Activated naive CD8-positive, alpha-beta T cell treated with anti-CD3 and anti-CD28 coated beads, Interleukin-2, amount 50 U/mL, for 16 hours (primary cell): ENCODE measurements around the gene BCAM.

ENCODE experiments used
- DNase-seq: peaks from one replicate; pipeline ENCODE4 v3.0.0-alpha.2; 2020; ENCODE audit warnings: low read depth, low spot score

Gene BCAM

GRCh38 chr19:44792281-44792680 is 16.6 kb upstream of the BCAM start:
- no peak for DNase-seq

GRCh38 chr19:44794610-44795009 is 14.3 kb upstream of the BCAM start:
- DNase-seq: no peak

- no peak for DNase-seq
Measured at GRCh38 chr19:44795398-44795987, 13.4 kb upstream of the BCAM start.

- no peak for DNase-seq
Measured at GRCh38 chr19:44796701-44797115, 12.2 kb upstream of the BCAM start.

- no peak for DNase-seq
Measured at GRCh38 chr19:44799627-44800346, 9.1 kb upstream of the BCAM start.

GRCh38 chr19:44800461-44800860 is 8.4 kb upstream of the BCAM start:
- peak; percentile 62 for DNase-seq

- DNase-seq: no peak
Measured at GRCh38 chr19:44803442-44804428, 5.2 kb upstream of the BCAM start.

GRCh38 chr19:44806291-44806690 is 2.6 kb upstream of the BCAM start:
- DNase-seq: no peak

GRCh38 chr19:44807162-44807561 is 1.7 kb upstream of the BCAM start:
- DNase-seq: no peak

- no peak for DNase-seq
Measured at GRCh38 chr19:44807652-44808462, 1.0 kb upstream of the BCAM start.

- no peak for DNase-seq
Measured at GRCh38 chr19:44809577-44810233, 802 bp downstream of the BCAM start.

- no peak for DNase-seq
Measured at GRCh38 chr19:44810234-44811121, 1.6 kb downstream of the BCAM start.

GRCh38 chr19:44811122-44811419 is 2.2 kb downstream of the BCAM start:
- no peak for DNase-seq

GRCh38 chr19:44812142-44812718 is 3.3 kb downstream of the BCAM start:
- no peak for DNase-seq

- no peak for DNase-seq
Measured at GRCh38 chr19:44813070-44813840, 4.4 kb downstream of the BCAM start.

- no peak for DNase-seq
Measured at GRCh38 chr19:44813841-44814470, 5.1 kb downstream of the BCAM start.

GRCh38 chr19:44814517-44814916 is 5.6 kb downstream of the BCAM start:
- no peak for DNase-seq

GRCh38 chr19:44816301-44816700 is 7.4 kb downstream of the BCAM start:
- no peak for DNase-seq
